ENCODE results near the gene SHLD2. TPM values are rescaled to one million over a fixed set of nuclear protein-coding genes. Genes with fewer than 3 reads are reported as not detected.

SHLD2 gene
- total and polyA plus RNA-seq, 2 of the 13 experiments (the other 11 are each of a cell fraction or from before 2014, with no cell fraction given): 25.7 to 53.7 TPM

GRCh38 chr10:87094373-87095235 is at the start of gene SHLD2, which contains the start of gene GLUD1 (continued):
- TF ChIP-seq ZNF772 (CRISPR knock-in tag; IDR thresholded peaks at IDR 0.05): peak; percentile 42; the same call in 1 of the 2 replicates
- TF ChIP-seq SPEN (CRISPR knock-in tag; IDR thresholded peaks at IDR 0.05; ENCODE audit: low read depth): peak; percentile 42
- TF ChIP-seq TAF1 (CRISPR knock-in tag; IDR thresholded peaks at IDR 0.05): no peak; the same call in 1 of the 2 replicates
- no peak for TF ChIP-seq MNT (IDR thresholded peaks at IDR 0.05)
- 0 out of 2 replicates have a peak, but pooled peaks have one; percentile 16 for TF ChIP-seq HOMEZ (CRISPR knock-in tag; IDR thresholded peaks at IDR 0.05; ENCODE audit: low read depth)
- no peak for TF ChIP-seq ZNF10 (CRISPR knock-in tag; IDR thresholded peaks at IDR 0.05; ENCODE audit: borderline replicate concordance, low read depth)
- TF ChIP-seq AFF4 (CRISPR knock-in tag; IDR thresholded peaks at IDR 0.05): no peak
- TF ChIP-seq ZNF44 (CRISPR knock-in tag; IDR thresholded peaks at IDR 0.05): no peak
- TF ChIP-seq ZNF468 (CRISPR knock-in tag; IDR thresholded peaks at IDR 0.05): no peak
- TF ChIP-seq IKZF1 (IDR thresholded peaks at IDR 0.05): no peak
- no peak for TF ChIP-seq FOXK2 (IDR thresholded peaks at IDR 0.05)
- no peak for TF ChIP-seq ZNF691 (CRISPR knock-in tag; IDR thresholded peaks at IDR 0.05; ENCODE audit: borderline replicate concordance, low read depth)
- no peak for TF ChIP-seq IKZF4 (CRISPR knock-in tag; IDR thresholded peaks at IDR 0.05; ENCODE audit: borderline replicate concordance, low read depth, not compliant biosample characterization)
- no peak for TF ChIP-seq ZNF674 (CRISPR knock-in tag; IDR thresholded peaks at IDR 0.05; ENCODE audit: low read depth)
- TF ChIP-seq XRCC5 (optimal IDR thresholded peaks at IDR 0.05; ENCODE audit: low read length): no peak
- TF ChIP-seq RFXANK (CRISPR knock-in tag; IDR thresholded peaks at IDR 0.05): no peak
- TF ChIP-seq GMEB2 (CRISPR knock-in tag; IDR thresholded peaks at IDR 0.05; ENCODE audit: low read depth): no peak
- TF ChIP-seq GATAD1 (CRISPR knock-in tag; IDR thresholded peaks at IDR 0.05): peak; percentile 25; the same call in 1 of the 2 replicates
- no peak for TF ChIP-seq ATF5 (CRISPR knock-in tag; IDR thresholded peaks at IDR 0.05; ENCODE audit: low read depth)
